ENCODE results near the gene MCM8. TPM values are rescaled to one million over a fixed set of nuclear protein-coding genes. Genes with fewer than 3 reads are reported as not detected.

MCM8 gene
- total and polyA plus RNA-seq, 12 donors: 2.0 to 8.9 (median 6.4) TPM

- Histone ChIP-seq H3K4me3 (no peak overlapping the region), H3K27ac (no peak overlapping the region), H3K27me3 (no peaks in the 10 kb centered on the region), H3K36me3 (peaks cover 0 to 80% (median 10%) of the 10 kb centered on the region in 9 donors), H3K4me1 (peaks cover 0 to 18% (median 5%) of the 10 kb centered on the region in 9 donors), H3K9me3 (no peaks in the 10 kb centered on the region)
- ATAC-seq (no peak), DNase-seq (no peak)
- TF ChIP-seq CTCF (IDR thresholded peaks at IDR 0.05): no peak
- intact Hi-C loops (cut with DNase I): no loop called here
- WGBS, 2 donors: 71 to 82% methylated on average over 7 of the region's 7 CpGs
Measured at GRCh38 chr20:6017880-6018279, 67.4 kb downstream of the MCM8 start.

GRCh38 chr20:6024768-6025167, 74.3 kb downstream of the MCM8 start:
- intact Hi-C loops (cut with DNase I): no loop called here
- H3K36me3 ChIP-seq: peaks cover 0 to 75% (median 21%) of the 10 kb centered on the region in 9 donors

GRCh38 chr20:6026051-6026450, 75.6 kb downstream of the MCM8 start:
- H3K27ac ChIP-seq: peak overlapping the region in 2 of 10 donors; percentile 20 to 27
- peaks cover 0 to 71% (median 21%) of the 10 kb centered on the region in 9 donors for H3K36me3 ChIP-seq
- no peak for DNase-seq
- H3K9me3 ChIP-seq: peaks cover 0 to 12% (median 7%) of the 10 kb centered on the region in 11 donors
- intact Hi-C loops (cut with DNase I): no loop called here
- 76 to 77% methylated on average over 3 of the region's 3 CpGs for WGBS, 2 donors
- H3K27me3 ChIP-seq: no peaks in the 10 kb centered on the region
- TF ChIP-seq CTCF (IDR thresholded peaks at IDR 0.05): no peak
- peaks cover 0 to 33% (median 14%) of the 10 kb centered on the region in 9 donors for H3K4me1 ChIP-seq
- ATAC-seq: peak in 5 of 8 donors; percentile 24 to 75 (median 39)
- H3K4me3 ChIP-seq: no peak overlapping the region

More at GRCh38 chr20:6024768-6025167, 74.3 kb downstream of the MCM8 start:
- Histone ChIP-seq H3K4me3 (no peak overlapping the region), H3K9me3 (peaks cover 0 to 12% (median 7%) of the 10 kb centered on the region in 11 donors), H3K27me3 (no peaks in the 10 kb centered on the region), H3K4me1 (peaks cover 0 to 23% (median 7%) of the 10 kb centered on the region in 9 donors), H3K27ac (no peak overlapping the region)
- no peak for TF ChIP-seq CTCF (IDR thresholded peaks at IDR 0.05)
- no peak for DNase-seq
- WGBS, 2 donors: 96 to 98% methylated on average over 1 of the region's 1 CpG
- ATAC-seq: no peak

- H3K4me3 ChIP-seq: no peak overlapping the region
- TF ChIP-seq CTCF (IDR thresholded peaks at IDR 0.05): no peak
- H3K4me1 ChIP-seq: peaks cover 0 to 56% (median 29%) of the 10 kb centered on the region in 9 donors
- H3K36me3 ChIP-seq: peaks cover 0 to 65% (median 20%) of the 10 kb centered on the region in 9 donors
- ATAC-seq (no peak), DNase-seq (no peak)
- no peaks in the 10 kb centered on the region for H3K27me3 ChIP-seq
- intact Hi-C loops (cut with DNase I): no loop called here
- H3K27ac ChIP-seq: peak overlapping the region in 2 of 10 donors; percentile 7 to 35
- H3K9me3 ChIP-seq: peaks cover 0 to 12% (median 7%) of the 10 kb centered on the region in 11 donors
Measured at GRCh38 chr20:6028818-6029217, 78.4 kb downstream of the MCM8 start.

Data from heart right ventricle (tissue), 16 donors.